NCI-H1417 (cell line): ENCODE data around the gene DECR2.
"Not testable (repeated sequence)": the region's sequence is repeated elsewhere in the genome, so short reads cannot be mapped to it uniquely, and the experiment has no call there.

ENCODE experiments used
- DNase-seq, 3 experiments: peaks; one replicate each; lab custom pipeline; 2025; lab: John Stamatoyannopoulos, UW

Gene DECR2

GRCh38 chr16:400061-400591, 1.6 kb upstream of the DECR2 start:
- DNase-seq = no peak

GRCh38 chr16:404971-405486, 3.3 kb downstream of the DECR2 start:
- no peak for DNase-seq

GRCh38 chr16:405548-406506, 4.1 kb downstream of the DECR2 start:
- no peak for DNase-seq

GRCh38 chr16:407253-407652, 5.6 kb downstream of the DECR2 start:
- DNase-seq = no peak

DNA sequence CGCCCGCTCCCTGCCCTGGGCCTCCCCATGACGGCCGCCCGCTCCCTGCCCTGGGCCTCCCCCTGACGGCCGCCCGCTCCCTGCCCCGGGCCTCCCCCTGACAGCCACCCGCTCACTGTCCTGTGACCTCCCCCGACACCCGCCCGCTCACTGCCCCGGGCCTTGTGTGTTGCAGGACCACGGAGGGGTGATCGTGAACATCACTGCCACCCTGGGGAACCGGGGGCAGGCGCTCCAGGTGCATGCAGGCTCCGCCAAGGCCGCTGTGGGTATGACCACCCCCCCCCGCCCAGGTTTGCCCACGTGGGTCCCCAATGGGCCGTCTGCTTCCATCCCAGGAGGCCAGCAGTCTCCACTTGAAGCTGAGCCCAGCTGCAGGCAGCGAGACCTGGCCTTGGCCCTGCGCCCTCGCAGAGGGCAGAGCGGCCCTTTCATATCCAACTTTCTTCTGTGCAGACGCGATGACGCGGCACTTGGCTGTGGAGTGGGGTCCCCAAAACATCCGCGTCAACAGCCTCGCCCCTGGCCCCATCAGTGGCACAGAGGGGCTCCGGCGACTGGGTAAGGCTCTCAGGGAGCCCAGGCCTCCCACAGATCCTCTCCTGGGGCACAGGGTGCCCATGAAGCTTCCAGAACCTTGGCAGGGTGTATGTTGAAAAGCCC, 9.0 kb downstream of the DECR2 start:
- no peak for DNase-seq

GRCh38 chr16:411576-412265, 10.0 kb downstream of the DECR2 start:
- no peak for DNase-seq

- no peak for DNase-seq
Observed at GRCh38 chr16:414395-415169, 12.9 kb downstream of the DECR2 start.

- DNase-seq = not testable (repeated sequence)
Observed at GRCh38 chr16:415170-415498, 13.4 kb downstream of the DECR2 start.

GRCh38 chr16:422179-422578, 20.5 kb downstream of the DECR2 start:
- not testable (repeated sequence) for DNase-seq

DNA sequence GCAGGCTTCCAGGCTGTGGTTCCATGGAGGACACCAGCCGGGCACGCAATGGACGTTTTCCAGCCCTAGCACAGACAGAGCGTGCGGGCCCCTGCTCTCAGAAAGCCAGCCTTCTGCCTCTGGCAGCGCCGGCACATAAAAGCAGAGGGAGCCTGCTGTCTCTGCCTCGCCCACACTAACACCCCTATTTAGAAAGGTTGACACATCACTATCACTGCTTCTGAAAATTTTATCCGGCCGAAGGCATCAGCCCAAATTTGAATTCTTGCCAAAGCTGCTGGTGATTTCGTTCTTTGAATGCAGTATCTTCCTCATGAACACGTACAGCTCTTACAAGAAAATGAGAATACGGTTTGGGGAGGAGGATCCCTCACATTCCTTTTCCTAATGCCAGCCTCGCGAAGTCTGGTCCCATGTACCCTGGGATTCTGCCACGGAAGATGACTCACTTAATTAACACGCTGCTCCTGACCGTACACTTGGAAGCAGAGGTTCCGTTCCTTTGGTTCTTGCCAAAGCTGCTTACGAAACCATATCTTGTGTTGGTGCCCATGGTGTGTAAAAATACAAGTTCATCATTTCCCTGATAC, 22.4 kb downstream of the DECR2 start:
- DNase-seq = peak in 2 of 3 experiments; percentile 26 to 57

DNA sequence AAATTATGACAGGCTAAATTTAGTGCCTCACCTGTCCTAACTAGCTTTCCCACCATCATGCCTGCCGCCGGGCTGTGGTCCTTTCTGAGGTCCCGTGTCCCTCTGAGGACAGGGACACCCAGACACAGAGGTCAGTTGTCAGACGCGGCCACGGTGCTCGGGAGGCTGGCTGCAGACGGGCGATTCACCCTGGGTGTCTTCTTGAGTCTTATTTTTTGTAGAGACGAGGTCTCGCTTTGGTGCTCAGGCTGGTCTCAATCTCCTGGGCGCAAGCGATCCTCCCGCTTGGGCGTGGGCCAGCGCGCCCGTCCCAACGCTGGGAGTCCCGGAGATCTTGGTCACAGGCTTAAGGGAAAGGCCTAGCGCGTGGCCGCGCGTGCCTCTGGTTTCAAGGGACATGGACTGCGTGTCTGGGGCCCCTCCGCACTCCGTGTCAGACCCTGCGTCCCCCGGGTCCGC, 23.0 kb downstream of the DECR2 start:
- DNase-seq = no peak

GRCh38 chr16:425082-425718, 23.5 kb downstream of the DECR2 start, which contains the start of gene RAB11FIP3:
Gene RAB11FIP3, plus strand, starts transcription at chr16:425649. Its CDS starts 358 bp downstream, at chr16:426007.
- peak; percentile 86 to 95 (median 91) for DNase-seq

- no peak for DNase-seq
Observed at GRCh38 chr16:425740-426114, 24.0 kb downstream of the DECR2 start.

DNA sequence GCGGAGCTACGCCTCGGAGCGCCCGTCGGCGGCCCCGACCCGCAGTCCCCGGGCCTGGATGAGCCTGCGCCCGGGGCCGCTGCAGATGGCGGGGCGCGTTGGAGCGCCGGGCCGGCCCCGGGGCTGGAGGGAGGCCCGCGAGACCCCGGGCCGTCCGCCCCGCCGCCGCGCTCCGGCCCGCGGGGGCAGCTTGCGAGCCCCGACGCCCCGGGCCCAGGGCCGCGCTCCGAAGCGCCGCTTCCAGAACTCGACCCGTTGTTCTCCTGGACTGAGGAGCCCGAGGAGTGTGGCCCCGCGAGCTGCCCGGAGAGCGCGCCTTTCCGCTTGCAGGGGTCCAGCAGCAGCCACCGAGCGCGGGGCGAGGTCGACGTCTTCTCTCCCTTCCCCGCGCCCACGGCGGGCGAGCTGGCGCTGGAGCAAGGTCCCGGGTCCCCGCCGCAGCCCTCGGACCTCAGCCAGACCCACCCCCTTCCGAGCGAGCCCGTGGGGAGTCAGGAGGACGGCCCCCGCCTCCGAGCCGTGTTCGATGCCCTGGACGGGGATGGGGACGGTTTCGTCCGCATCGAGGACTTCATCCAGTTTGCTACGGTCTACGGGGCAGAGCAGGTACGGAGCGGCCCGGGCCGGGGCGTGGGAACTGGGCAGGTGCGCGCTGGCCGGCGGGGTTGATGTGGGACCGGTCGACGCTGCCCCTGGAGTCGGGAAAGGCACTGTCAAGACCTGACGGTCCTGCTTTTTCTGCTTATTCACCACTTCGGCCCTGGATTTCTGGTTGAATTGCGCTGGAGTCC, 24.6 kb downstream of the DECR2 start:
- DNase-seq = peak in 2 of 3 experiments; percentile 51 to 57

- DNase-seq = peak in 1 of 3 experiments; percentile 49
Observed at GRCh38 chr16:426906-427249, 25.2 kb downstream of the DECR2 start.

DNA sequence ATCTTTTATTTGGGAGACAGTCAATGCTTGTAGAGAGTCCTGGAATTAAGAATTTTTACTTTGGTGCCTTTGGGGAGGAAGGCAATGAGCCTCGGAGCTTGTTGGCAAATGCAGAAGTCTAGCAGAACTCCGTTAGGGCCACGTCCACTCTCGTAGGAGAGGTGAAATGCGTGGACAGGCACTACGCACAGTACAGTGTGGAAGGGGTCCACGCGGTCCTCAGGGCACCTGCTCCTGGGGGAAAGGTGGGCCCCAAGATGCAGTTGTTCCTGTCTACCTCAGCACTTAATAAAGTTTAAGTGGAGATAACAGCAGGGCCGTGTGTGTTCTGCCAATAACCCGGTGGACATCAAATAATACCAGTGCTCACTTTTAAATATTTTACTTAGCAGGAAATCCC, 25.6 kb downstream of the DECR2 start:
- no peak for DNase-seq

DNA sequence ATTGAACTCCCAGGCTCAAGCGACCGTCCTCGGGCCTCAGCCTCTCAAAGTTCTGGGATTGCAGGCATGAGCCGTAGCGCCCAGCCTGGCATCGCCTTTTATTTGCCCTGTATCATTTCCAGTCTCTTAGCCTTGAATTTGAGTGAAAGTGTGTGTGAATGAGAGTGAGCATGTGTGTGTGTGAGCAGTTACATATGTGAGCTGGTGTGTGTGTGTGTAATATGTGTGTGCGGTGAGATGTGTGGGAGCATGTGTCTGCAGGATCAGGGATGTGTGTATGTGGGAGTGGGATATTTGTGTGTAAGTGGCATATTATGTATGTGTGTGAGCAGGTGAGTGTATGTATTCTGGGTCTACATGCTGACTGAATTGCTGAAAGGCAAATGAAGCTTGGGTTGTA, 29.2 kb downstream of the DECR2 start:
- no peak for DNase-seq

DNA sequence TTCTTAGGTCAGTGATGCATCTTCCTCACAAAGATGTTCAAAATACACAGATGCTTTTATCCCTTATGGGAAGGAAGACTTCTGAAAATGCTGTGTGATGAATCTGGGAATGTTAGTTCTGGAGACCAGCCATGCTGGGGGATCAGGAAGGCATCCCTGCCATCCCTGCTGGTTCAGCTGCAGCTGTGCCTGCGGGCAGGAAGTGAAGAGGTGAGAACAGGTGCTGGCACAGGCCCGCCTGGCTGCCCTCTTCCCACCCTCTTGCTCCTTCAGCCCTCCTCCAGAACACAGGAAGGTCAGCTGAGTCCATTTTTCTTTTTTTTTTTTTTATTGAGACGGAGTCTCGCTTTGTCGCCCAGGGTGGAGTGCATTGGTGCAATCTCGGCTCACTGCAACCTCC, 38.9 kb downstream of the DECR2 start:
- peak in 1 of 3 experiments; percentile 53 for DNase-seq

- DNase-seq = peak in 1 of 3 experiments; percentile 57
Observed at GRCh38 chr16:441447-441846, 39.8 kb downstream of the DECR2 start.

DNA sequence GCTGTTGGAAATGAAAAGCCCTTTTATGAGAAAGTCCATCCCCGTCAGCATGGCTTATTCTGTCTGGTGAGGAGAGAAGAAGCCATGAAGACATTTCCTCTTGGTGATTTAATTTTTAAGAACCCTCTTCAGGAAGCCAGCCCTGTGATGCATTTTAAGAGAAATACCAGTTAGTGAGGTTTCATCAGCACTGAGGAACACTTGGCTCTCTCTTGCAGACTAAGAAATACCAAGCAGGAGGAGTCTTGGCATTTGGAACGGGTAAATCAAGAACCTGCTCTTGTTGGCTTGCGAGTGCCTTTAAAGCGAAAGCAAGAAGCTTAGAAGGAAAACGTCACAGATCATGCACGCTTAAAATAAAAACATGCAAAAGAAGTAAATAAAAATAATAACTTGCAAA, 41.3 kb downstream of the DECR2 start:
- DNase-seq = no peak
